Fibroblast of lung (primary cell): ENCODE data around the gene FRMD4A.

Experiments used
- EZH2 ChIP-seq: IDR thresholded peaks from 2 replicates; pipeline ENCODE4 v1.5.1; 2012; ENCODE audit warnings: low read length, control low read depth, mild to moderate bottlenecking; ENCODE audit errors: missing control alignments
- TF ChIP-seq, protein P1 (sequence below), 2 donors: IDR thresholded peaks in 1 of 2; conservative IDR thresholded peaks in 1 of 2; 1 replicate in 1 of 2; 2 replicates in 1 of 2; pipeline ENCODE4 v1.5.1; 2011 to 2012; ENCODE audit warnings: low read length in 2 of 2, control low read depth in 1 of 2, inconsistent platforms in 1 of 2, low read depth in 1 of 2, mild to moderate bottlenecking in 1 of 2

DNA sequence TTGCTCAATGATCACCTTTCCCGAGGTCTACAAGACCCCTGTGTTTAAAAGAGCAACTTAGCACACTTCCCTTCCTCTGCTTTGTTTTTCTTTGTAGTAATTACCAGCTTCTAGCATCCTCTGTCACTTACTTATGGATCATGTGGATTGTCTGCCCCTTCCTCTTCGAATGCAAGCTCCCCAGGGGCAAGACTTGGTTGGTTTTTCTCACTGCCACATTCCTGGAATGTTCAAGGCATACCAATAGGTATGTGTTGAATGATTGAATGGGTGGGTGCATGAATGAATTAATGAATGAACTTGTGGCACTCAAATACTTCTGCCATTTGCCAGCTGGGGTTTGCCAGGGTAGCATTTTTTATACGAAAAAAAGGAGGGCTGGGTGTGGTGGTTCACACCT is 450.0 kb downstream of the FRMD4A start:
- TF ChIP-seq, protein P1, sequence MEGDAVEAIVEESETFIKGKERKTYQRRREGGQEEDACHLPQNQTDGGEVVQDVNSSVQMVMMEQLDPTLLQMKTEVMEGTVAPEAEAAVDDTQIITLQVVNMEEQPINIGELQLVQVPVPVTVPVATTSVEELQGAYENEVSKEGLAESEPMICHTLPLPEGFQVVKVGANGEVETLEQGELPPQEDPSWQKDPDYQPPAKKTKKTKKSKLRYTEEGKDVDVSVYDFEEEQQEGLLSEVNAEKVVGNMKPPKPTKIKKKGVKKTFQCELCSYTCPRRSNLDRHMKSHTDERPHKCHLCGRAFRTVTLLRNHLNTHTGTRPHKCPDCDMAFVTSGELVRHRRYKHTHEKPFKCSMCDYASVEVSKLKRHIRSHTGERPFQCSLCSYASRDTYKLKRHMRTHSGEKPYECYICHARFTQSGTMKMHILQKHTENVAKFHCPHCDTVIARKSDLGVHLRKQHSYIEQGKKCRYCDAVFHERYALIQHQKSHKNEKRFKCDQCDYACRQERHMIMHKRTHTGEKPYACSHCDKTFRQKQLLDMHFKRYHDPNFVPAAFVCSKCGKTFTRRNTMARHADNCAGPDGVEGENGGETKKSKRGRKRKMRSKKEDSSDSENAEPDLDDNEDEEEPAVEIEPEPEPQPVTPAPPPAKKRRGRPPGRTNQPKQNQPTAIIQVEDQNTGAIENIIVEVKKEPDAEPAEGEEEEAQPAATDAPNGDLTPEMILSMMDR (conservative IDR thresholded peaks at IDR 0.05 in 1 of 2, IDR thresholded peaks at IDR 0.05 in 1 of 2; ENCODE audit: low read depth in 1 of 2, low read length in 2 of 2): no peak
- TF ChIP-seq EZH2: no peak
